OCI-LY1 (cell line): Measurements from ENCODE around the gene PRTG.

Experiments used
- EZH2 ChIP-seq: fragments of 200-600 bp; sonication (generic), shearing (Covaris generic); IDR thresholded peaks from 2 replicates; pipeline ENCODE4 v1.8.0; 2017; ENCODE audit warnings: borderline replicate concordance, mixed run types, mild to moderate bottlenecking, antibody characterized with exemption, low read length, moderate library complexity, mixed read lengths
- TF ChIP-seq, protein P1 (sequence below): fragments of 200-600 bp; sonication (generic), shearing (Covaris generic); IDR thresholded peaks from 2 replicates; pipeline ENCODE4 v1.5.1; 2017; ENCODE audit warnings: mild to moderate bottlenecking, antibody characterized with exemption, low read length, moderate library complexity, mixed read lengths

- TF ChIP-seq, protein P1, sequence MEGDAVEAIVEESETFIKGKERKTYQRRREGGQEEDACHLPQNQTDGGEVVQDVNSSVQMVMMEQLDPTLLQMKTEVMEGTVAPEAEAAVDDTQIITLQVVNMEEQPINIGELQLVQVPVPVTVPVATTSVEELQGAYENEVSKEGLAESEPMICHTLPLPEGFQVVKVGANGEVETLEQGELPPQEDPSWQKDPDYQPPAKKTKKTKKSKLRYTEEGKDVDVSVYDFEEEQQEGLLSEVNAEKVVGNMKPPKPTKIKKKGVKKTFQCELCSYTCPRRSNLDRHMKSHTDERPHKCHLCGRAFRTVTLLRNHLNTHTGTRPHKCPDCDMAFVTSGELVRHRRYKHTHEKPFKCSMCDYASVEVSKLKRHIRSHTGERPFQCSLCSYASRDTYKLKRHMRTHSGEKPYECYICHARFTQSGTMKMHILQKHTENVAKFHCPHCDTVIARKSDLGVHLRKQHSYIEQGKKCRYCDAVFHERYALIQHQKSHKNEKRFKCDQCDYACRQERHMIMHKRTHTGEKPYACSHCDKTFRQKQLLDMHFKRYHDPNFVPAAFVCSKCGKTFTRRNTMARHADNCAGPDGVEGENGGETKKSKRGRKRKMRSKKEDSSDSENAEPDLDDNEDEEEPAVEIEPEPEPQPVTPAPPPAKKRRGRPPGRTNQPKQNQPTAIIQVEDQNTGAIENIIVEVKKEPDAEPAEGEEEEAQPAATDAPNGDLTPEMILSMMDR: peak; percentile 55
- no peak for TF ChIP-seq EZH2
Measured at GRCh38 chr15:55774113-55774970, 31.4 kb upstream of the PRTG start.
